Stimulated activated naive CD4-positive, alpha-beta T cell (primary cell): ENCODE data around the gene SFXN1.

Source experiments
- DNase-seq, 6 experiments: peaks; one replicate each; lab custom pipeline; 2025; lab: John Stamatoyannopoulos, UW

Gene SFXN1

DNA sequence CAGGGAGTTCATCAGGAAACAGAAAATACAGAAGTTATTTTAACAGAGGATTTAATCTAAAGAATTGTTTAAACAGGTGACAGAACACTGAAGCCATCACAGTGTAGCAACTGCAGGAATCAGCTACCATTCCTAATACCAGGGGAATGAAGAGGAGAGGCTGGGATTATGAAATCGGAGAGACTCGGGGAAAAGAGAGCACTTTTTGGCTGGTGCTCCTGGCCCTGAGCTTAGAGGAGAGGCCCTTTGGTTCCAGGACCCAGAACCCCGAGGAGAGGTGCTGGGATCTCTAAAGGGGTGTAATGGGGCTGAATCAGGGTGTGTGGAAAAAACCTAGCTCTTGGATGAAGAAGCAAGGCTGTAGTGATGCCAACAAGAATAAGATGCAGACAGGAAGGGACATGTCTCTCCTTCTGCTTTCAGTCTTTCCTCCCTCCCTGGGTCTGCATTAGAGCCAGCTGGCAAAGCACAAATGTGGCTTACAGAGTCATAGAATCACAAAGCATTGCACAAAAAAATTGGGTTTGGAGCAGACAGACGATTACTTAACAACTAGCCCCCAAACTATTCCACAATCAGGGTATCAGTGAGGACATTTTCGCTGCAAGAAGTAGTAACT is 11.6 kb upstream of the SFXN1 start:
- DNase-seq = no peak

DNA sequence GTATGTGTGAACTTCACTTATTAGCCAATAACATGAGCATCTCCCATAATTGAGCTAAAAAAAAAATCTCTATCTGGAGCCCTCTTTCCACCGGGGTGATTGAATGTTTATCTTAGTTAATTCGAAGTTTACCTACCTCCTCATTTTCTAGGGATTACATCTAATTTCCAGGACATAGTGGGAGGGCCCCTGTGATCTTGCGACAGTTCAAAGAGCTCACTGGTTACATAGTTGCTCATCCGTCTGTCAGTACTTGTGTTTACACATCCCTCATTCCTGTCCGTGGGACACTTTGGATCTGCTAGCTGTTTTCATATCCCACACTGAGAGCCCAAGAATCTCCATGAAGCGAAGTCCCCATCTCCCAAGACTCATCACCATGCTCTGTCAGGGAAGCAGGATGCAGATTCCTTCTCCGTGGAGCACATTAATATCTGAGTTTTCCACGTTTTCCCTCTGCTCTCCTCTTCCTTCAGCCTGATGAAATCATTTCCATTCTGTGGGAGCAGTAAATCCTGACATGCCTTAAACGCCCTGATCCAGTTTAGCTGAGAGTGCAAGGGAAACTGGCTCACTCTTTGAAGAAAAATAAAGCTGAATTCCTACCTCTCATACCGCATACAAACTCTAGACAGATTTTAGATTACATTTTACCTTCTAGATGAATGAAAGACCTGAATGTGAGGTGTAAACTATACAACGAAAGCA is 10.2 kb upstream of the SFXN1 start:
- no peak for DNase-seq

DNA sequence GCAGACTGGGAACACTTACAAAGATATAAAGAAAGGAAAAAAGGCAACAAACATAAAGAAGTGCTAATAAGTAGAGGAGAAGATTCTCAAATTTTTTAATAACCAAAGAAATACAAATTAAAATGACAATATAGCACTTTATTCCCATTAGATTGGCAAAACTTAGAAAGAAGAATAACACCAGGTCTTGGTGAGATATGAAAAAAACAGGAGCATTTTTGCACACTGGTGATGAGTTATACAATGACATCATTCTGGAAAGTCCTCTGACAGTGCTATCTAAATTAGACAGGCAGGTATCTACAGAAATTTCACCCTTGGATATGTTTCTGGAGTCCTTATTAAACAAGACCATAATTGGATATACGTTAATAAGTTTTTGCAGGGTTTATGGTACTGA is 9.5 kb upstream of the SFXN1 start:
- DNase-seq = no peak

DNA sequence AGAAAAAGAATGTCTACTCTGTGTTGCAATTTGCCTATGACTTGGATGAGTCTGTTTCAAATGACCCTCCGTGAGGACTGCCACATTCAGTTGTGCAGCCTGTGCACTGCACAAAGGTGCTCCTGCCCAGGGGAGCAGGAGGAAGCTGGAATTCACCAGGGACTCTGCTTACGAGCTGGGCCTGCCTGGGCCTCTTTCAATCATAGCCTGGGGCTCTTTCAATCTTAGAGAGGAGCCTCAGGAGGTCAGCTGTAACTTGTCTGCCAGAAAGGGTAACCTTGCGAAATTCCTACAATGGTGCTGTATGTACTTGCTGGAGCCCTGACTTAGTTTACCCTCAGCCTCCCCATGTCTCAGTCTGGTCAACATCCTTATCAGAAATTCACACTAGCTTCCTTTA is 8.4 kb upstream of the SFXN1 start:
- DNase-seq = no peak

DNA sequence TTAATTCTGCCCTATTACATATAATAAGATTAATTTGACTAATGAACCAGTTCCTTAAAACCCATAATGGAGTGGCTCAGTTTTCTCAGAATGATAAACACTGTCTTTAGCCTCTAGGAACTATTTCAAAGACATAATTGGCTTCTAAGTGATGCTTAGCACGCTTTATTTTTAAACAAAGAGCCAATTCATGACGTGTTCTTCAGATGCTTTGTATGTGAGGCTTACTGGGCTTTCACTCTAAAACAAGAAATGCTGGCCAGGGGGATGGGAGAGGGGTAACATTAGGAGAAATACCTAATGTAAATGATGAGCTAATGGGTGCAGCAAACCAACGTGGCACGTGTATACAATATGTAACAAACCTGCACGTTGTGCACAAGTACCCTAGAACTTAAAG is 7.6 kb upstream of the SFXN1 start:
- no peak for DNase-seq

DNA sequence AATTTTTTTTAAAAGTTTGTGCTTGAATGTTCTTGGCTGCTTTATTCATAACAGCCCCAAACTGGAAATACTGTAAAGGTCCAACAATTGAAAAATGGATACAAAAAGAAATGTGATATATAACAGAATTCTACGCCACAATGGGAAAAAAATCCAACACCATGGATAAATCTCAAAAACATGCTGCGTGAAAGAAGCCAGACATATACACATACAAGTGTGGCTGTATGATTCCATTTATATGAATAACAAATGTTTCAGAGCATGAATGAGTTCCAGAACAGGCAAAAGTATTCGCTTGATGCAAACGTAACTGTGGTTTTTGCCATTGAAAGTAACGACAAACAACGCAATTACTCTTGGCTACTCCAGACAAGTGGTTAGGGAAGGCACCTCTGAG is 7.2 kb upstream of the SFXN1 start:
- no peak for DNase-seq

DNA sequence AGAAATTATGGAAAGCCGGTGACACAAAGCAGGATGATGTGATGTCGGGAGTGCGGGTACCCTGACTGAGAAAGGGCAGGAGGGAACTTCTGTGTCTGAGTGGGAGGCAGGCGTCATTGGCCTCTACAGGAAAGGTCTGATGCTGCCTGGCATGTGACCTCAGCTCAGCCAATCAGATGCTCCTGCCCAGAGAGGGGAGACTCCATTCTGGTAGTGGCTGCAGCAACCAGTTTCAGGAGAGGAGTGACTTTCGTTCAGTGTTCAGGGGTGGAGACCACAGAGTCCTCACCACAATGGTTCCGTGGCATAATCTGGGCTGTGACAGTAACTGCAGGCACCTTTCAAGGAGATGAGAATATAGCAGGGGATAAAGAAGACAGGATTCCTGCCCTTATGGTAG is 6.7 kb upstream of the SFXN1 start:
- no peak for DNase-seq

DNA sequence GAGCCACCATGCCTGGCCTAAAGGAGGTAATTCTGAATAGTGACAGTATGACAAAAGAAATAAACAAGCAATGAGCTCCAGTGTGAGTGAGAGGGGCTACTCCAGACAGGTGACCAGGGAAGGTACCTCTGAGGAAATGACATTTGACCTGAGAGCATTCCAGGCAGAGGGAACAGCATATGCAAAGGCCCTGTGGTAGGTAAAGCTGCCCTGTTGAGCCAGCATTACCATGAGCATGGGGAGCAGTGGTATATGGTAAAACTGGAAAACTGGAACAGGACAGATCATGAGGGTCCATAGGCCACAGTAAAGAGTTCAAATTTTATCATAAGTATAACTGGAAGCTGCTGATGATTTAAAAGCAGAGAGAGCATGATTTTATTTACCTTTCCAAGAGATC is 6.0 kb upstream of the SFXN1 start:
- DNase-seq = no peak

DNA sequence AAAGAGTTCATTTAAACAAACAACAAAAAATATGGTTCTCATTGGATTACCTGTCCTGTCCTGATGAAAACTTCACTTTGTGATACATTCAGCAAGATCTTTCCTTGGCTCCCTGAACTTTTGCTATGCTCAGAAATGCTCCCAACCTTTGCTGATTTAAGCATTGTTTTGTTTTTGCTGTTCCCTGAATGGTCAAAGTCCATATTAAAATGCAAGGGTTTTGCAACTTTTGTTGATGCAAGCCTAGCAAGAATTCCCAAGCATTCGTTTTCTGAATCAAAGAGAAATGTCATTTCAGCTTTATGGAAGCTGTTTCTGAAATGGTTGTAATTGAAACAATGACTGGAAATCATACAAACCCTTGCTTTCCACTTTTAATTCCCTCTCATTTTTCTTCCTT is 3.1 kb upstream of the SFXN1 start:
- DNase-seq = no peak

DNA sequence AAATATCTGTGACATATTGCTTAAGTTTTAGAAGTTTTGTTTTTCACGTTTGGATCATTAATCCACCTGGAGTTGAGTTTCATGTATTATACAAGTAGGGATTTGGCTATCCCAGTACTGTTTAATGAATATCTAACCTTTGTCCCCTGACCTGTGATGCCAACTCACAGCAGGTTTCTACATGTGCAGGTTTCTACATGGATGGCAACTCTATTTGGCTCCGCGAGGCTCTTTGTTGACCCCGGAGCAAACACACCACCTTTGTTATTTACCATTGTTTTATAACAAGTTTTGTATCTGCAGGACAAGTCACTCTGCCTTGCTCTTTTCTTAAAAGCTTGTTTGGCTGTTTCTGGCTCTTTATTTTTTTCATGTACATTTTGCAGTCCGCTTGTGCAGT is 920 bp upstream of the SFXN1 start:
- DNase-seq = no peak

DNA sequence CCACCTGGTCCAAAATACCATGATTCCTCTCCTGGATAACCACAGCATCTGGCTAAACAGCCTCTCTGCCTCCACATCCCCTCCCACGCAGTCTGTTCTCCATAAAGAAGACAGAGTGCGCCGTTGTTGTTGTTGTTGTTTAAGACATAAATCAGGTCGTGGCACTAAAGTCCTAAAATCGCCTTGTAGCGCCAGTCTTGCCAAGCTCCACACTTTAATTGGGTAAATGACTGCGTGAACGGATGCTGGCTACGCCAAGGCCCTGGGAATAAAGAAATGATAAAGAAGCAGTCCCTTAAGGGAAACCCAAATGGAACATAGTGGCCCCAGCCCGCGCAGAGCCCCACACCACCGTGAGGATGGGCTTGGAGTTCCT is 364 bp upstream of the SFXN1 start:
- DNase-seq = no peak

DNA sequence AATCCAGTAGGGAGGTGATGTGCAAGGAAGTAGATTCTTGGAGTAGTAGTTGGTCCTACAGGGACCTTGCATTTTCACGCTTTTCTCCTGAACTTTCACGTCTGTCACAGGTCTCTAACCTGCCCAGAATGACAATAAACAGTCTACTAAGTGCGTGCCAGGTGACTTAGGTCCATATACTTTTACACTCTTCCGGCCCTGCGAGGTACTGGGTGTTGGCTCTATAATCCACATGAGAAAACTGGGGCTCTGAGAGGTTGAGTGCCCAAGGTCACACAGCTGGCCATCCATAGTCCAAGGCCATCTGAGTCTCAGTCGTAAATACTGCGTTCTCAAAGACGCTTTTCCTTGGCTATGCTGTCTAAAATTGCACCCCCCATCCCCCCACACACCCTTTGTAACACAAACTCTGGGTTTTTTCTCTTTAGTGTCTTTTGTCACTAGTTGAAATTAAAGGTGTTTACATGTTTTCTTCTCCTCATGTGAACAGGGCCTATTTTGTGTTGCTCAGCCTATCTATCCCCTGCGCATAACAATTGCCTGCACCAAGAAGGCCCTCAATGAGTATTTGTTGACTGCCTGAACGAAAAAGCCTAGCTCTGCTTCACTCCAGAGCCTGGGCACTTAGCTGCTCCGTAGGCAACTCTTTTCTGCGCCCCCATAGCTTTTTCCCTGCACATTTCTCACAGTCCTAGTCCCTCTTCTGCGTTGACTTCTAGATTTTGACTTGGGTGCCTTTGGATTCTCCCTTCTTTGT is 943 bp downstream of the SFXN1 start:
- DNase-seq = peak in 1 of 6 experiments; percentile 59

DNA sequence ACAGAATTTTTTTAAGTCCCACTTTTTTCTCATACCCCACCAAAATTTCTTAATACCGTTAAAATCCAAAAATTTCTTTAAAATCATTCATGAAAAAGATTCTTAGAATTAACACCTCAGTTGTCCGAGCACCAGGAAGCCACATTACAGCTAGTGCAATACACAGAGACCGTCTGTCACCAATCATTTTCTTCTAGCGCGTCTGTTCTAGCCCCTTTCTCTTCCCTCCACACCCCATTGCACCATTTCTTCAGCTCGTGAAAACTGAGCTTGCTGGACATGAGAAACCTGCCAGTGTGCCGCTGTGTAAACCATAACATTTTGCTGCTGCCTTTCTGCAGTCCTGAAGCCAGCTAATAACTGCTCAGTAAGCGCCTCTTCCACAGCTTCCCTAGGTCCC is 5.0 kb downstream of the SFXN1 start:
- DNase-seq = no peak

DNA sequence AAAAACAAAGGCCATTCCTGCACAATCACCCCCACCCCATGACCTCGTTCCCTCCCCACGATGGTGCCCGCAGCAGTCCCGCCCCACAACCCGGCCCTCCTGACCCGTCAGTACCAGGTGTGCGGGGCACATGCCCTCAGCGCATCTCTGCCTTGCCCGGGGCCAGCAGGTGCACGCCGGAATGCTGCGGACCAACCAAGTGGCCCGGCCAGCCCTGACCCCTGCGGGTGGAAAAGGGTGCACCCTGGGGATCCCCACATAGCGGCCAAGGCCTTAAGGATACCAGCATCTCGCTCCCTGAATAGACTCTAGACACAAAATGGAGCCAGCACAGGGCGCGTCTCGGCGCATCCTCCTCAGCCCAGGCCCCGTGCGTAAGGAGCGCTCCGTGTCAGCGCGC is 6.0 kb downstream of the SFXN1 start:
- no peak for DNase-seq

DNA sequence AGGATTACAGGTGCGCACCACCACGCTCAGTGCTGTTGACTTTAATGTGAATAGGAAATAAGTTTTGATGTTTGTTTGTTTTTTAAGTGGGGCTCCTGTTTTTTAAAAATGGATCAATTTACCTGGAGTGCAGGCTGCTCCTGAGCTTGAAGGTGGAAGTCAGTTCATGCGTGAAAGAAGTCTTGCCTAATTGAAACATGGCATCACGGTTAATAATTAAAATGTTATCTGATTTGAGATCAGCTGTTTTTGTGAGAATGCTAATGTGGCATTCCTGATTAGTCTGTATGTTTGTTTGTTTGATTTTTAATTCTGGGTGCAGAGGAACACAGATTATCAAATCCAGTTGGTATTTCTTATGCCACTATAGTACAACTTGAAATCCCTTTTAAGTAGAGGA is 6.5 kb downstream of the SFXN1 start:
- no peak for DNase-seq

DNA sequence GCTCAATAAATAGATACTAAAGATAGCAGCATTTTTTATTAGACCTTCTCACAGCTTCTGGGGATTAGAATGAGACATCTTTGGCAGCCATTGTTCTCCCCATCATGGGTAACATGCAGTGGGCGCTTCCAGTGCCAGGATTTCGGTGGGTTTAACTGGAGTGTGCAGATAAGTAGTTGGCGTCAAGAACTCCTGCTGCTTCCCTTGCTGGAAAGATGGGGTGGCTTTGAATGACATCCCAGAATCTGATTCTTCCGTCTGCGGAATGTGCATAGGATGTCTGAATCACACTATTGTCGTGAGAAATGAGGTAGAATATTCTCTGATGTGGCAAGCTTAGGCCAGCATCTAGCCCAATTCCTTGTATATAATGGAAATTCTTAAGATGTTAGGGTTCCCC is 7.3 kb downstream of the SFXN1 start:
- no peak for DNase-seq

DNA sequence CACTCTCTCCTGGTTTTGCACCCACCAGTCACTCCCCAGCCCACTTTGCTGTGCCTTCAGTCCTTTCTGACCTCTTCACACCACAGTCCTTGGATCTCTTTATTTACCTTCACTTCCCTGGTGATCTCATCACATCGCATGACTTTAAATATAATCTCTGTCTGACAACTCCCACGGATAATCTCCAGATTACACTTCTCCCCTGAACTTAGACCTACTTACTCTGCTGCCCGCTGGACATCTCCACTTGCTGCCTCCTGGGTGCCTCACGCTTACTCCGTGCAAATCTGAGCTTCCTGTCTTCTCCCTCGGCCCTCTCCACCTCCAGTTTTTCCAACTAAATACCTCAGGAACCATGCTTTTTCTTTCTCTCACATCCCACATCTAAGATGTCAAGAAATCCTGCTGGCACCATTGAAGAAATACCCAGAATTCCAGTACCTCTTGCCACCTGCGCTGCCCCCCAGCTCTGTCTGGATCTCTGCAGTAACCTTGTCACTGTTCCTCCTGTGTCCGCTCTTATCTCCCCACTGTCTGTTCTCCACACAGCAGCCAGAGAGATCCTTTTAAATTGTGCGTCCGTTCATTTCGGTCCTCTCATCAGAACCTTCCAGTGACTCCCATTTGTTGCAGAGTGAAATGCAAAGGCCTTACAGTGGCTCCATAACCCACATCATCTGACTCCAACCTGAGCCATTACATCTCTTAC is 9.3 kb downstream of the SFXN1 start:
- no peak for DNase-seq

DNA sequence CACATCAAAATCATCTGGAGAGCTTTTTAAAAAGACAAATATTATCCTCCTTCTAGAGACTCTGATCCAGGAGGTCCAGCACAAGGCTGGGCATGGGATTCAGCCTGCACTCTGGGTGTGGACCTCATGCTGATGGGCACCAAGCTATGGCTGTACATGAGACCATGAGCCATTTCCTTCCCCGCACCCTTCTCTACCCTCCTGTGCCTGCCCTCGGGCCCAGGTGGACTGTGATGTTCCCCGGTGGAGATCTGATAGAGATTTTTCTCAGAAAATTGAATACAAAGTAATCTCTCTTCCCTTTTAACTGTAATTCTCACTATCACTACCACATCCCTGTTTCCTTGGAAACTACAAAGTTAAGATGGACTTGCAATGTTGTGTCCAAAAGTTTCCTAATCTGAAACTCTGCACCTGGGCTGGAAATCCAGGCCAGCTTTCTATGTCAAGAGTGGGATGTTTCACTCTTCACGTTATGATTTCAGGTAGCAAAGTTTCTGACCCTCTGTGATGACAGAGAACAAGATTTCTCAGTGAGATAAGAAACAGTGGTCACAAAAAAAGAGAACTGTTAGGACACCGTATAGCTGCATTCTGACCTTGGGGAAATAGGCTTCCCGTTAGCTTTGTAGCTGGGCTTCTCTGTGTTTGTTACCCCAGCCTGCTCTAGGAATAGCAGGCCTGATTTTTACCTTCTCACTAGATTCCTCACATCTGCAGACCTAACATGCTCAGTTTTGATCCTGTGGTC is 11.5 kb downstream of the SFXN1 start:
- DNase-seq = no peak

DNA sequence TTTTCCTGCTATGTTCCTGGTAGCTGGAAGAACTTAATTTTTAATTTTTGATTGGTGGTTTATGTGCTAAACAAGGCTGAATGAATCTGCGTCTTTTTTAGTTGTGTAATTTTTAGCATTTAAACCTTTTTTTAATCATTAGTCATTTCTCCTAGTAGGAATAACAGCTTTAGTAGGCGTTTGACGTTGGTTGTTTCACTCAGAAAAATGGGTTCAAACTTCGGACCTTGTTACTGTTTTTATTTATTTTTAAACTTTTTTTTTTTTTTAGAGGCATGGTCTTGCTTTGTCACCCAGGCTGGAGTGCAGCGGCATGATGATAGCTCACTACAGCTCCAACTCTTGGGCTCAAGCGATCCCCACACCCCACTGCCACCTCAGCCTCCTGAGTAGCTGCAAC is 12.9 kb downstream of the SFXN1 start:
- no peak for DNase-seq

DNA sequence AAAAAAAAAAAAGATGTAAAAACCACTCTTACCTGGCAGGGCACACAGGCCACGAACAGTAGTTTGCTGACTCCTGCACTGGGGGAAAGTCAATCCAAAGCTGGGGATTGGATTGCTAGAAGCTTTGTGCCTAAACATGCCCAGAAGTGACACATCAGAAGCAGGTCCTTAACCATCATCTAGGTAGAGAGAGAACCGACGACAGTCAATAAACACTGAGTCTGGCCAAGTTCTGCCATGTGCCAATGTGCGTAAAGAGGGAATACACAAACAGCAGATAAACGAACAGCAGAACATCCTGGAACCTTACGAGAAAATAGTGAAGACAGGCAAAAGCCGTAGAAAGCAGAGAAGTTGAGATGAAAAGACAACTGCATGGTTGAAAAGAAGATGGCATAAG is 14.9 kb downstream of the SFXN1 start:
- DNase-seq = no peak

DNA sequence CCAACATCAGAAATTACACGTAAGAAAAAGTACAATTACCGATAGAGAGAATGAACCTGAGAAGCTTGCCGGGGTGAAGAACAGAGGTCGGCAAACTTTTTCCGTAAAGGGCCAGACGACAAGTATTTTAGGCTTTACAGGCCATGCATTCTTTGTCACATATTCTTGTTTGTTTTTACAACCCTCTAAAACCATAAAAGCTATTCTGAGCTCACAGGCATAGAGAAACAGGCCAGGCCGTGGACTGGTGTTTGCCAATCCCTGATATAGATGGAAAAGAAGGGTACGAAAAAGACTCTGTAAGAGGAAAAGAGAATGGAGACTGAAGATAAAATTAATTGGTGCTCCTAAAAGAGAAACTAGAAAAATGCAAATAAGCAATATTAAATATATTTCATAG is 15.4 kb downstream of the SFXN1 start:
- no peak for DNase-seq
